MM.1S (cell line): Measurements from ENCODE around the gene ISCU.
A peak's percentile ranks its signal among the peaks of the same experiment; 100 is the strongest.

Experiments used
- DNase-seq: peaks from one replicate; pipeline ENCODE4 v3.0.0-alpha.2; 2015
- H2AFZ ChIP-seq: fragments of 300-600 bp; sonication (generic); 2 replicates; pipeline ENCODE4 v1.6.0; 2016; ENCODE audit warnings: antibody characterized with exemption, low read length
- H3F3A ChIP-seq: fragments of 300-600 bp; sonication (generic); 2 replicates; pipeline ENCODE4 v1.6.1; 2016; ENCODE audit warnings: mild to moderate bottlenecking, antibody characterized with exemption, low read length, moderate library complexity, mixed read lengths; ENCODE audit not compliant: insufficient read depth
- H3K27ac ChIP-seq: fragments of 300-600 bp; sonication (generic); 2 replicates; pipeline ENCODE4 v1.5.1; 2016; ENCODE audit warnings: mild to moderate bottlenecking, low read length
- H3K27me3 ChIP-seq: fragments of 300-600 bp; sonication (generic); replicated peaks from 2 replicates; pipeline ENCODE4 v1.6.0; 2016; ENCODE audit warnings: low read length; ENCODE audit not compliant: insufficient read depth
- H3K36me3 ChIP-seq: fragments of 300-600 bp; sonication (generic); replicated peaks from 2 replicates; pipeline ENCODE4 v1.6.1; 2016; ENCODE audit warnings: mild to moderate bottlenecking, low read length, mixed read lengths; ENCODE audit not compliant: insufficient read depth
- H3K4me1 ChIP-seq: fragments of 300-600 bp; sonication (generic); 2 replicates; pipeline ENCODE4 v1.6.1; 2016; ENCODE audit warnings: low read length, mixed read lengths
- H3K4me2 ChIP-seq: fragments of 300-600 bp; sonication (generic); 2 replicates; pipeline ENCODE4 v1.6.0; 2016; ENCODE audit warnings: low read depth, low read length
- H3K4me3 ChIP-seq: fragments of 300-600 bp; sonication (generic); 2 replicates; pipeline ENCODE4 v1.5.1; 2016; ENCODE audit warnings: low read length, mixed read lengths
- H3K79me2 ChIP-seq: fragments of 300-600 bp; sonication (generic); 2 replicates; pipeline ENCODE4 v1.6.1; 2016; ENCODE audit warnings: mixed run types, low read length, mixed read lengths
- H3K9ac ChIP-seq: fragments of 300-600 bp; sonication (generic); 2 replicates; pipeline ENCODE4 v1.6.1; 2016; ENCODE audit warnings: low read length, mixed read lengths
- H3K9me2 ChIP-seq: fragments of 300-600 bp; sonication (generic); replicated peaks from 2 replicates; pipeline ENCODE4 v1.6.1; 2016; ENCODE audit warnings: mild to moderate bottlenecking, low read length, mixed read lengths; ENCODE audit not compliant: insufficient read depth
- H3K9me3 ChIP-seq: fragments of 300-600 bp; sonication (generic); replicated peaks from 2 replicates; pipeline ENCODE4 v1.6.1; 2016; ENCODE audit warnings: mild to moderate bottlenecking, low read length, mixed read lengths; ENCODE audit not compliant: insufficient read depth
- H4K20me1 ChIP-seq: fragments of 300-600 bp; sonication (generic); 2 replicates; pipeline ENCODE4 v1.6.1; 2016; ENCODE audit warnings: mild to moderate bottlenecking, low read length, moderate library complexity, mixed read lengths; ENCODE audit not compliant: insufficient read depth
- CTCF ChIP-seq: fragments of 300-600 bp; sonication (generic); IDR thresholded peaks from 2 replicates; pipeline ENCODE4 v1.5.1; 2016; ENCODE audit warnings: antibody characterized with exemption, low read length, mixed read lengths
- EZH2 ChIP-seq: fragments of 300-600 bp; sonication (generic); optimal IDR thresholded peaks from 2 replicates; pipeline ENCODE3; 2017; ENCODE audit warnings: low read depth, mild to moderate bottlenecking, antibody characterized with exemption, low read length, mixed read lengths
- EZH2phosphoT487 ChIP-seq: fragments of 300-600 bp; sonication (generic); IDR thresholded peaks from 2 replicates; pipeline ENCODE4 v1.6.1; 2018; ENCODE audit warnings: antibody characterized with exemption, low read length

Gene ISCU

GRCh38 chr12:108559748-108560147 lies 2.6 kb upstream of the ISCU start:
- peak overlapping the region; percentile 84; the same call in 1 of the 2 replicates for H3K27ac ChIP-seq

GRCh38 chr12:108560321-108560721 lies 2.1 kb upstream of the ISCU start:
- peaks cover 25% of the 10 kb centered on the region for H3K4me1 ChIP-seq
- H3K4me2 ChIP-seq = peak overlapping the region; percentile 96
- peaks cover 30% of the 10 kb centered on the region for H4K20me1 ChIP-seq
- H3K9me3 ChIP-seq = no peaks in the 10 kb centered on the region
- H3K36me3 ChIP-seq = no peaks in the 10 kb centered on the region; the same call in 1 of the 2 replicates
- H3K27me3 ChIP-seq = no peaks in the 10 kb centered on the region
- no peak overlapping the region for H2AFZ ChIP-seq
- TF ChIP-seq EZH2phosphoT487 (no peak), CTCF (no peak), EZH2 (no peak)
- peaks cover 90% of the 10 kb centered on the region for H3K79me2 ChIP-seq
- H3F3A ChIP-seq = peaks cover 38% of the 10 kb centered on the region
- no peaks in the 10 kb centered on the region for H3K9me2 ChIP-seq
- peak overlapping the region; percentile 98 for H3K9ac ChIP-seq
- H3K4me3 ChIP-seq = peak overlapping the region; percentile 98
- DNase-seq = no peak
- peak overlapping the region; percentile 84 for H3K27ac ChIP-seq

More at GRCh38 chr12:108559748-108560147, 2.6 kb upstream of the ISCU start:
- Histone ChIP-seq H2AFZ (no peak overlapping the region), H4K20me1 (peaks cover 30% of the 10 kb centered on the region), H3K9me3 (no peaks in the 10 kb centered on the region), H3K27me3 (no peaks in the 10 kb centered on the region), H3K79me2 (peaks cover 90% of the 10 kb centered on the region), H3K4me2 (peak overlapping the region; percentile 96), H3F3A (peaks cover 32% of the 10 kb centered on the region), H3K9ac (peak overlapping the region; percentile 98), H3K4me3 (peak overlapping the region; percentile 98), H3K4me1 (peaks cover 19% of the 10 kb centered on the region), H3K36me3 (no peaks in the 10 kb centered on the region), H3K9me2 (no peaks in the 10 kb centered on the region)
- TF ChIP-seq EZH2 (no peak), CTCF (no peak; the same call in 1 of the 2 replicates), EZH2phosphoT487 (no peak)
- no peak for DNase-seq

- peaks cover 23% of the 10 kb centered on the region for H4K20me1 ChIP-seq
- peak within 1 kb of the TSS; percentile 98 for H3K9ac ChIP-seq
- peaks cover 45% of the 10 kb centered on the region for H3F3A ChIP-seq
- H3K9me3 ChIP-seq = no peaks in the 10 kb centered on the region
- peak within 1 kb of the TSS; percentile 84 for H3K27ac ChIP-seq
- no peak for TF ChIP-seq EZH2
- peak within 1 kb of the TSS; percentile 96 for H3K4me2 ChIP-seq
- H3K36me3 ChIP-seq = no peaks in the 10 kb centered on the region; the same call in 1 of the 2 replicates
- no peaks in the 10 kb centered on the region for H3K27me3 ChIP-seq
- DNase-seq = peak; percentile 93
- H3K9me2 ChIP-seq = no peaks in the 10 kb centered on the region
- H3K4me1 ChIP-seq = peaks cover 32% of the 10 kb centered on the region
- peak within 1 kb of the TSS; percentile 98 for H3K4me3 ChIP-seq
- peaks cover 84% of the 10 kb centered on the region for H3K79me2 ChIP-seq
- H2AFZ ChIP-seq = peak within 1 kb of the TSS; percentile 85
Observed at GRCh38 chr12:108560752-108561719, 1.4 kb upstream of the ISCU start, which contains the start of gene SART3. Gene SART3, minus strand, starts transcription at chr12:108561173. Its CDS starts 19 bp downstream, at chr12:108561154.
